Esophagus muscularis mucosa (tissue), 4 donors: ENCODE data around the gene TMEM81. TPM values are rescaled to one million over a fixed set of nuclear protein-coding genes. Genes with fewer than 3 reads are reported as not detected.

Experiments used
- DNase-seq: peaks from one replicate; pipeline ENCODE4 v3.0.0-alpha.2; 2017; ENCODE audit errors: extremely low spot score
- H3K27ac ChIP-seq, 4 donors: fragments of 200-600 bp; sonication (generic); replicated peaks in 1 of 4; 1 replicate in 3 of 4; 2 replicates in 1 of 4; pipeline ENCODE4 v1.5.1; 2016 to 2019; ENCODE audit warnings: mild to moderate bottlenecking in 1 of 4
- H3K27me3 ChIP-seq, 4 donors: fragments of 200-600 bp; sonication (generic); one replicate each; pipeline versions ENCODE4 v1.5.1 to v1.6.0; 2016 to 2019
- H3K36me3 ChIP-seq, 4 donors: fragments of 200-600 bp; sonication (generic); one replicate each; pipeline ENCODE4 v1.5.1; 2016 to 2019
- H3K4me1 ChIP-seq, 4 donors: fragments of 200-600 bp; sonication (generic); one replicate each; pipeline ENCODE4 v1.5.1; 2016 to 2019
- H3K4me3 ChIP-seq, 4 donors: fragments of 200-600 bp; sonication (generic); 1 replicate in 2 of 4; 2 replicates in 2 of 4; pipeline ENCODE4 v1.5.1; 2016 to 2019; ENCODE audit warnings: mild to moderate bottlenecking in 4 of 4, moderate library complexity in 1 of 4
- H3K9me3 ChIP-seq, 4 donors: fragments of 200-600 bp; sonication (generic); 1 replicate in 3 of 4; 2 replicates in 1 of 4; pipeline ENCODE4 v1.5.1; 2016 to 2019
- CTCF ChIP-seq, 3 experiments: fragments of 200-600 bp in 2 of 3; fragments of 450-650 bp in 1 of 3; sonication (generic) in 2 of 3; IDR thresholded peaks; one replicate each; pipeline ENCODE4 v1.5.1; 2017 to 2019; ENCODE audit warnings: antibody characterized with exemption in 3 of 3, mild to moderate bottlenecking in 2 of 3, moderate library complexity in 1 of 3
- EP300 ChIP-seq: sonication (generic); formaldehyde crosslinking; IDR thresholded peaks from one replicate; pipeline ENCODE4 v1.6.1; 2017; ENCODE audit warnings: antibody characterized with exemption
- POLR2A ChIP-seq: fragments of 450-650 bp; IDR thresholded peaks from one replicate; pipeline ENCODE4 v1.6.1; 2017; ENCODE audit warnings: antibody characterized with exemption, moderate library complexity, mild to moderate bottlenecking, low read depth
- POLR2AphosphoS5 ChIP-seq, 2 donors: sonication (generic); formaldehyde crosslinking; IDR thresholded peaks; one replicate each; pipeline ENCODE4 v1.6.1; 2017; ENCODE audit warnings: antibody characterized with exemption in 2 of 2
- WGBS: methylation state at CpG from one replicate; pipeline ENCODE4 v1.1.5; 2018; 5-methylcytosine and 5-hydroxymethylcytosine counted together
- intact Hi-C: fragments of 100-400 bp; cut with DNase I; formaldehyde crosslinking; loops from one replicate; pipeline ENCODE4 v1.15.1; 2023
- total RNA-seq, 4 donors: library from RNA; depleted of rRNA; stranded (reverse); fragments of >200 nt; gene quantifications; one replicate each; pipeline versions ENCODE4 v1.1.0 to v1.2.1, GENCODE V29; 2016

The TMEM81 gene
- total RNA-seq, 4 donors from 2014 or later, result 0.99 to 2.1 (median 1.2) TPM

GRCh38 chr1:205048382-205048781, 35.9 kb downstream of the TMEM81 start:
- Histone ChIP-seq H3K36me3 (no peaks in the 10 kb centered on the region), H3K9me3 (no peaks in the 10 kb centered on the region), H3K4me1 (peaks cover 0 to 10% (median 8%) of the 10 kb centered on the region in 4 donors), H3K27ac (no peak overlapping the region), H3K27me3 (peaks cover 0 to 55% (median 10%) of the 10 kb centered on the region in 4 donors), H3K4me3 (no peak overlapping the region)
- no peak for DNase-seq
- WGBS, result no CpG with 5 or more reads among the region's 9 CpGs
- TF ChIP-seq POLR2A (no peak), CTCF (IDR thresholded peaks at IDR 0.05) (no peak), POLR2AphosphoS5 (IDR thresholded peaks at IDR 0.05) (no peak), EP300 (no peak)
- intact Hi-C loops, result no loop called here

GRCh38 chr1:205047764-205048231, 36.5 kb downstream of the TMEM81 start:
- no peak for TF ChIP-seq CTCF (IDR thresholded peaks at IDR 0.05)
- no peak for TF ChIP-seq POLR2A
- no peak for TF ChIP-seq EP300
- no peak for TF ChIP-seq POLR2AphosphoS5 (IDR thresholded peaks at IDR 0.05)
- peaks cover 0 to 61% (median 12%) of the 10 kb centered on the region in 4 donors for H3K27me3 ChIP-seq

GRCh38 chr1:205046870-205047269, 37.4 kb downstream of the TMEM81 start:
- no peak for DNase-seq
- H3K9me3 ChIP-seq, result no peaks in the 10 kb centered on the region
- TF ChIP-seq POLR2AphosphoS5 (IDR thresholded peaks at IDR 0.05), result no peak
- TF ChIP-seq POLR2A, result no peak
- TF ChIP-seq EP300, result no peak
- TF ChIP-seq CTCF (IDR thresholded peaks at IDR 0.05), result no peak
- no peaks in the 10 kb centered on the region for H3K36me3 ChIP-seq
- intact Hi-C loops, result no loop called here
- no peak overlapping the region for H3K27ac ChIP-seq
- WGBS, result 50% methylated on average over 4 of the region's 4 CpGs
- H3K4me1 ChIP-seq, result peaks cover 0 to 19% (median 18%) of the 10 kb centered on the region in 4 donors
- peaks cover 0 to 70% (median 13%) of the 10 kb centered on the region in 4 donors for H3K27me3 ChIP-seq
- no peak overlapping the region for H3K4me3 ChIP-seq

More at GRCh38 chr1:205047764-205048231, 36.5 kb downstream of the TMEM81 start:
- no peak overlapping the region for H3K4me3 ChIP-seq
- no peaks in the 10 kb centered on the region for H3K9me3 ChIP-seq
- DNase-seq, result no peak
- peaks cover 0 to 16% (median 14%) of the 10 kb centered on the region in 4 donors for H3K4me1 ChIP-seq
- no peak overlapping the region for H3K27ac ChIP-seq
- intact Hi-C loops, result no loop called here
- WGBS, result 89% methylated on average over 5 of the region's 5 CpGs
- H3K36me3 ChIP-seq, result no peaks in the 10 kb centered on the region

GRCh38 chr1:205045146-205045545, 39.1 kb downstream of the TMEM81 start:
- no peak for TF ChIP-seq CTCF (IDR thresholded peaks at IDR 0.05)
- TF ChIP-seq POLR2A, result no peak
- TF ChIP-seq POLR2AphosphoS5 (IDR thresholded peaks at IDR 0.05), result no peak
- no peak for TF ChIP-seq EP300

GRCh38 chr1:205044741-205045140, 39.5 kb downstream of the TMEM81 start:
- WGBS, result 37% methylated on average over 4 of the region's 5 CpGs
- H3K27me3 ChIP-seq, result peaks cover 0 to 74% (median 14%) of the 10 kb centered on the region in 4 donors

More at GRCh38 chr1:205045146-205045545, 39.1 kb downstream of the TMEM81 start:
- no peak for DNase-seq
- intact Hi-C loops, result no loop called here
- H3K27ac ChIP-seq, result no peak overlapping the region
- no peak overlapping the region for H3K4me3 ChIP-seq
- H3K9me3 ChIP-seq, result no peaks in the 10 kb centered on the region
- peaks cover 0 to 74% (median 14%) of the 10 kb centered on the region in 4 donors for H3K27me3 ChIP-seq
- WGBS, result 30% methylated on average over 11 of the region's 11 CpGs
- H3K4me1 ChIP-seq, result peaks cover 0 to 19% (median 18%) of the 10 kb centered on the region in 4 donors
- H3K36me3 ChIP-seq, result no peaks in the 10 kb centered on the region

More at GRCh38 chr1:205044741-205045140, 39.5 kb downstream of the TMEM81 start:
- Histone ChIP-seq H3K9me3 (no peaks in the 10 kb centered on the region), H3K4me3 (no peak overlapping the region), H3K4me1 (peaks cover 0 to 19% (median 18%) of the 10 kb centered on the region in 4 donors), H3K27ac (no peak overlapping the region), H3K36me3 (no peaks in the 10 kb centered on the region)
- DNase-seq, result no peak
- TF ChIP-seq POLR2AphosphoS5 (IDR thresholded peaks at IDR 0.05) (no peak), CTCF (IDR thresholded peaks at IDR 0.05) (no peak), POLR2A (no peak), EP300 (no peak)
- intact Hi-C loops, result no loop called here
